ENCODE measurements around the gene PHACTR1.

DNA sequence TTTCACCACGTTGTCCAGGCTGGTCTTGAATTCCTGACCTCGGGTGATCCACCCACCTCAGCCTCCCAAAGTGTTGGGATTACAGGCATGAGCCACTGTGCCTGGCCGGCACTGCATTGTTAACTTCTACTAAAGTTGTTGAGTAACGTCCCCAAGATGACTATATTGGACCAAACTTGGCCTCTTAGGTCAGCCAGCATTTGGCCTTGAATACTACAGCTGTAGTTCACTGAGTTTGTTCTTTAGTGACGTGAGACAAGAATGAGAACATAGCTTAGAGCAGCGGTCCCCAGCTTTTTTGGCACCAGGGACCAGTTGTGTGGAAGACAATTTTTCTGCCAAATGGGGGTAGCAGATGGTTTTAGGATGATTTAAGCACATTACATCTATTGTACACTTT, 374.6 kb downstream of the PHACTR1 start:
- TF ChIP-seq, protein P1, sequence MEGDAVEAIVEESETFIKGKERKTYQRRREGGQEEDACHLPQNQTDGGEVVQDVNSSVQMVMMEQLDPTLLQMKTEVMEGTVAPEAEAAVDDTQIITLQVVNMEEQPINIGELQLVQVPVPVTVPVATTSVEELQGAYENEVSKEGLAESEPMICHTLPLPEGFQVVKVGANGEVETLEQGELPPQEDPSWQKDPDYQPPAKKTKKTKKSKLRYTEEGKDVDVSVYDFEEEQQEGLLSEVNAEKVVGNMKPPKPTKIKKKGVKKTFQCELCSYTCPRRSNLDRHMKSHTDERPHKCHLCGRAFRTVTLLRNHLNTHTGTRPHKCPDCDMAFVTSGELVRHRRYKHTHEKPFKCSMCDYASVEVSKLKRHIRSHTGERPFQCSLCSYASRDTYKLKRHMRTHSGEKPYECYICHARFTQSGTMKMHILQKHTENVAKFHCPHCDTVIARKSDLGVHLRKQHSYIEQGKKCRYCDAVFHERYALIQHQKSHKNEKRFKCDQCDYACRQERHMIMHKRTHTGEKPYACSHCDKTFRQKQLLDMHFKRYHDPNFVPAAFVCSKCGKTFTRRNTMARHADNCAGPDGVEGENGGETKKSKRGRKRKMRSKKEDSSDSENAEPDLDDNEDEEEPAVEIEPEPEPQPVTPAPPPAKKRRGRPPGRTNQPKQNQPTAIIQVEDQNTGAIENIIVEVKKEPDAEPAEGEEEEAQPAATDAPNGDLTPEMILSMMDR (conservative IDR thresholded peaks at IDR 0.05; ENCODE audit: low read depth, low read length): no peak
- no peak for TF ChIP-seq FOS (IDR thresholded peaks at IDR 0.05; ENCODE audit: low read depth, low read length)
- no peak for TF ChIP-seq RCOR1 (IDR thresholded peaks at IDR 0.05; ENCODE audit: insufficient replicate concordance, low read length)
- no peak for TF ChIP-seq MAFK (IDR thresholded peaks at IDR 0.05; ENCODE audit: low read depth, low read length)
- TF ChIP-seq RAD21 (IDR thresholded peaks at IDR 0.05; ENCODE audit: low read length): no peak
- TF ChIP-seq, protein P2, sequence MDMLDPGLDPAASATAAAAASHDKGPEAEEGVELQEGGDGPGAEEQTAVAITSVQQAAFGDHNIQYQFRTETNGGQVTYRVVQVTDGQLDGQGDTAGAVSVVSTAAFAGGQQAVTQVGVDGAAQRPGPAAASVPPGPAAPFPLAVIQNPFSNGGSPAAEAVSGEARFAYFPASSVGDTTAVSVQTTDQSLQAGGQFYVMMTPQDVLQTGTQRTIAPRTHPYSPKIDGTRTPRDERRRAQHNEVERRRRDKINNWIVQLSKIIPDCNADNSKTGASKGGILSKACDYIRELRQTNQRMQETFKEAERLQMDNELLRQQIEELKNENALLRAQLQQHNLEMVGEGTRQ (IDR thresholded peaks at IDR 0.05; ENCODE audit: low read depth, low read length): no peak
- TF ChIP-seq POLR2A (IDR thresholded peaks at IDR 0.05; ENCODE audit: low read depth, low read length): no peak
- no peak for TF ChIP-seq SMC3 (IDR thresholded peaks at IDR 0.05; ENCODE audit: low read depth, low read length)
- no peak for TF ChIP-seq CHD1 (IDR thresholded peaks at IDR 0.05; ENCODE audit: low read depth, low read length)
- TF ChIP-seq, protein P3, sequence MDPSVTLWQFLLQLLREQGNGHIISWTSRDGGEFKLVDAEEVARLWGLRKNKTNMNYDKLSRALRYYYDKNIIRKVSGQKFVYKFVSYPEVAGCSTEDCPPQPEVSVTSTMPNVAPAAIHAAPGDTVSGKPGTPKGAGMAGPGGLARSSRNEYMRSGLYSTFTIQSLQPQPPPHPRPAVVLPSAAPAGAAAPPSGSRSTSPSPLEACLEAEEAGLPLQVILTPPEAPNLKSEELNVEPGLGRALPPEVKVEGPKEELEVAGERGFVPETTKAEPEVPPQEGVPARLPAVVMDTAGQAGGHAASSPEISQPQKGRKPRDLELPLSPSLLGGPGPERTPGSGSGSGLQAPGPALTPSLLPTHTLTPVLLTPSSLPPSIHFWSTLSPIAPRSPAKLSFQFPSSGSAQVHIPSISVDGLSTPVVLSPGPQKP (IDR thresholded peaks at IDR 0.05; ENCODE audit: borderline replicate concordance, low read depth, low read length): no peak
- TF ChIP-seq MXI1 (IDR thresholded peaks at IDR 0.05; ENCODE audit: borderline replicate concordance, low read depth, low read length): no peak
